Upper lobe of left lung (tissue), 6 donors: Measurements from ENCODE around the gene WDTC1. TPM values are rescaled to one million over a fixed set of nuclear protein-coding genes. Genes with fewer than 3 reads are reported as not detected.

Experiments used
- ATAC-seq, 2 donors: fragments of 200-7000 bp; cut with Tn5 transposase; one replicate each; pipeline ENCODE4 v1.9.1; 2022; ENCODE audit warnings: mild to moderate bottlenecking in 2 of 2, moderate library complexity in 2 of 2; ENCODE audit not compliant: low FRiP score in 2 of 2
- DNase-seq, 2 donors: peaks; one replicate each; pipeline ENCODE4 v3.0.0-alpha.2; 2019 to 2020
- H3K27ac ChIP-seq, 4 donors: fragments of 200-600 bp; sonication (generic); one replicate each; pipeline ENCODE4 v1.5.1; 2016 to 2019
- H3K27me3 ChIP-seq, 4 donors: fragments of 200-600 bp; sonication (generic); one replicate each; pipeline ENCODE4 v1.5.1; 2017 to 2019
- H3K36me3 ChIP-seq, 4 donors: fragments of 200-600 bp; sonication (generic); one replicate each; pipeline ENCODE4 v1.5.1; 2016 to 2019
- H3K4me1 ChIP-seq, 4 donors: fragments of 200-600 bp; sonication (generic); one replicate each; pipeline ENCODE4 v1.5.1; 2018 to 2019
- H3K4me3 ChIP-seq, 4 donors: fragments of 200-600 bp; sonication (generic); one replicate each; pipeline ENCODE4 v1.5.1; 2017 to 2019; ENCODE audit warnings: mild to moderate bottlenecking in 2 of 4, moderate library complexity in 1 of 4
- H3K9me3 ChIP-seq, 4 donors: fragments of 200-600 bp; sonication (generic); one replicate each; pipeline ENCODE4 v1.5.1; 2018 to 2019
- CTCF ChIP-seq, 6 experiments: fragments of 450-650 bp in 4 of 6; fragments of 200-600 bp in 2 of 6; sonication (generic) in 2 of 6; IDR thresholded peaks; one replicate each; pipeline ENCODE4 v1.5.1; 2016 to 2019; ENCODE audit warnings: antibody characterized with exemption in 6 of 6
- EP300 ChIP-seq, 4 donors: sonication (generic); formaldehyde crosslinking; IDR thresholded peaks; one replicate each; pipeline ENCODE4 v1.5.1; 2017; ENCODE audit warnings: antibody characterized with exemption in 4 of 4, control low read depth in 2 of 4
- POLR2A ChIP-seq, 4 donors: fragments of 450-650 bp; IDR thresholded peaks; one replicate each; pipeline ENCODE4 v1.5.1; 2016 to 2017; ENCODE audit warnings: antibody characterized with exemption in 4 of 4, mild to moderate bottlenecking in 2 of 4
- POLR2AphosphoS5 ChIP-seq, 2 donors: sonication (generic); formaldehyde crosslinking; IDR thresholded peaks; one replicate each; pipeline ENCODE4 v1.5.1; 2017; ENCODE audit warnings: antibody characterized with exemption in 2 of 2
- WGBS, 2 donors: methylation state at CpG; one replicate each; pipeline ENCODE4 v1.1.5; 2017 to 2018; 5-methylcytosine and 5-hydroxymethylcytosine counted together
- total RNA-seq, 6 donors: library from RNA; depleted of rRNA in 4 of 6; stranded (reverse); fragments of >200 nt in 4 of 6; gene quantifications; one replicate each; pipeline versions ENCODE4 v1.1.0 to v1.2.1, GENCODE V29; 2016 to 2021
- donor health status: DM: no; HTN: no; CAD: no; lungs with moderate emphysema.
- donor health status: DM: no; HTN: yes; CAD: no; lungs with severe emphysema.

Gene WDTC1
- total RNA-seq, 6 donors from 2014 or later, result 43.5 to 75.0 (median 51.8) TPM

DNA sequence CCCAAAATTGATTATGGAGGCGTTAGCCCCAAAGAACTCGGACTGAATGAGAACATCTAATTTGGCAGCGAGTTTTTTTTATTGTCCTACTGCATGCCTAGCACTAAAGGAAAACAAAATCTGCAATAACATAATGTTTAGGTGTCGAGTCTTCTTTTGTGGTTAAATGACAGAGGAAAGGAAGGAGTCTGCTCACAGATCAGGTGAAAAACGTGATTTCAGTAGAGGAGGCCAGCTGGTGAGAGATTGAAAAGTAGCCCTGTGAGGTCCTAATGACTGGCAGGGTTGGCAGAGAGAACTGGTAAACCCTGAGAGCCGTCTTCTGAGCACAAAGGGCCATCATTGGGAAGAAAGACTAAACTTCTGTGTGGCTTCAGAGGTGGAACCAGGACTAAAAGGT is 24.2 kb downstream of the WDTC1 start:
- TF ChIP-seq POLR2A (IDR thresholded peaks at IDR 0.05) (no peak), CTCF (IDR thresholded peaks at IDR 0.05) (no peak), POLR2AphosphoS5 (IDR thresholded peaks at IDR 0.05) (no peak), EP300 (IDR thresholded peaks at IDR 0.05) (no peak)
- H3K9me3 ChIP-seq, result no peaks in the 10 kb centered on the region
- 84 to 86% methylated on average over 6 of the region's 6 CpGs for WGBS, 2 donors
- H3K27me3 ChIP-seq, result no peaks in the 10 kb centered on the region
- DNase-seq, result no peak
- no peak overlapping the region for H3K4me3 ChIP-seq
- no peak for ATAC-seq
- no peak overlapping the region for H3K27ac ChIP-seq
- H3K4me1 ChIP-seq, result no peaks in the 10 kb centered on the region
- peaks cover 5 to 25% (median 13%) of the 10 kb centered on the region in 4 donors for H3K36me3 ChIP-seq

DNA sequence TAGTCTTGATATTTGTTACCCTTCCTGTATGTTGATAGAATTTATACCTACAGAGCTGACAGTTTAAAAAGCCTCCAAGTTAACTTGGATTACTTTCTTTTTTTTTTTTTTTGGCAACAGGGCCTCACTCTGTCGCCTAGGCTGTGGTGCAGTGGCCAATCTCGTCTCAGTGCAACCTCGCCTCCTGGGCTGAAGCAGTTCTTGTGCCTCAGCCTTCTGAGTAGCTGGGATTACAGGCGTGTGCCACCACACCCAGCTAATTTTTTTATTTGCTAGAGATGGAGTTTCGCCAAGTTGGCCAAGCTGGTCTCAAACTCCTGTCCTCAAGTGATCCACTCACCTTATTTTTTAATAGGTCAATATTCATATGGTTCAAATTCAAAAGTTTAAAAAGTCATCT is 32.7 kb downstream of the WDTC1 start:
- peaks cover 12 to 39% (median 20%) of the 10 kb centered on the region in 4 donors for H3K36me3 ChIP-seq
- no peaks in the 10 kb centered on the region for H3K4me1 ChIP-seq
- H3K27me3 ChIP-seq, result no peaks in the 10 kb centered on the region
- H3K4me3 ChIP-seq, result no peak overlapping the region
- ATAC-seq (no peak), DNase-seq (no peak)
- H3K27ac ChIP-seq, result no peak overlapping the region
- no peaks in the 10 kb centered on the region for H3K9me3 ChIP-seq
- WGBS, 2 donors, result 68 to 69% methylated on average over 5 of the region's 5 CpGs
- TF ChIP-seq CTCF (IDR thresholded peaks at IDR 0.05) (no peak), POLR2A (IDR thresholded peaks at IDR 0.05) (no peak), EP300 (IDR thresholded peaks at IDR 0.05) (no peak), POLR2AphosphoS5 (IDR thresholded peaks at IDR 0.05) (no peak)

- no peak for TF ChIP-seq EP300 (IDR thresholded peaks at IDR 0.05)
- ATAC-seq (no peak), DNase-seq (no peak)
- Histone ChIP-seq H3K27me3 (no peaks in the 10 kb centered on the region), H3K27ac (no peak overlapping the region), H3K36me3 (peaks cover 3 to 27% (median 4%) of the 10 kb centered on the region in 4 donors), H3K4me3 (no peak overlapping the region), H3K9me3 (no peaks in the 10 kb centered on the region), H3K4me1 (no peaks in the 10 kb centered on the region)
- 86 to 88% methylated on average over 4 of the region's 4 CpGs for WGBS, 2 donors
Observed at GRCh38 chr1:27269276-27269675, 34.8 kb downstream of the WDTC1 start.

DNA sequence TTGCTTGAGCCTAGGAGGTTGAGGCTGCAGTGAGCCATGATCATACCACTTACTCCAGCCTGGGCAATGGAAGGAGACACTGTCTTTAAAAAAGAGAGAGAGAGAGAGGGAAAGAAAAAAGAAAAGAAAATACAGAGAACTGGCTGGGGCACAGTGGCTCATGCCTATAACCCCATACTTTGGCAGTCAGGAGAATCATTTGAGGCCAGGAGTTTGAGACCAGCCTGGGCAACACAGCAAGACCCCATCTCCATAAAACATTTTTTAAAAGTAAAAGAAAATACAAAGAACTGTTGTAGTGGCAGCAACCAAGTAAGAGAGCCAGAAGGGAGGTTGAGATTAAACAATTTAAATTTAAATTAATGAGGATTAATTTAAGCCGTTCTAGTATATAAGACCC is 39.8 kb downstream of the WDTC1 start:
- WGBS, 2 donors, result 92 to 94% methylated on average over 1 of the region's 1 CpG
- DNase-seq (no peak), ATAC-seq (no peak)
- Histone ChIP-seq H3K27ac (no peak overlapping the region), H3K36me3 (peaks cover 0 to 4% (median 0%) of the 10 kb centered on the region in 4 donors), H3K4me3 (no peak overlapping the region), H3K9me3 (no peaks in the 10 kb centered on the region), H3K4me1 (no peaks in the 10 kb centered on the region), H3K27me3 (no peaks in the 10 kb centered on the region)
- no peak for TF ChIP-seq POLR2AphosphoS5 (IDR thresholded peaks at IDR 0.05)
- no peak for TF ChIP-seq CTCF (IDR thresholded peaks at IDR 0.05)
- TF ChIP-seq EP300 (IDR thresholded peaks at IDR 0.05), result no peak
- TF ChIP-seq POLR2A (IDR thresholded peaks at IDR 0.05), result no peak

DNA sequence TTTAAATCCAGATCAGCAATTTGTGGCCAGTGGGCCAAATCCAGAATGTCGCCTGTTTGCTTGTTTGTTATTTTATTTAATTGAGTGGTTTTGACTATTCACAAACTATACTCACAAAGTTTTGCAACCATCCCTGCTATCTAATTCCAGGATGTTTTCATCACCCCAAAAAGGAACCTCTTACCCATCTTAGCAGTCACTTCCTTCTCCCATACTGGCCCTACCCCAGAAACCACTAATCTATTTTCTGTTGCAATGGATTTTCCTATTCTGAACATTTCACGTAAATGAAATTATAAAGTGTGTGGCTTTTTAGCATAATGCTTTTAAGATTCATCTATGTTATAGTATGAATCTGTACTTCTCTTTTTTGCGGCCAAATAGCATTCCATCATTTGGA is 41.3 kb downstream of the WDTC1 start:
- DNase-seq, result no peak
- Histone ChIP-seq H3K9me3 (no peaks in the 10 kb centered on the region), H3K4me1 (no peaks in the 10 kb centered on the region), H3K4me3 (no peak overlapping the region), H3K27ac (peak overlapping the region in 1 of 4 donors; percentile 44), H3K36me3 (peaks cover 0 to 4% (median 0%) of the 10 kb centered on the region in 4 donors), H3K27me3 (no peaks in the 10 kb centered on the region)
- WGBS, 2 donors, result 46 to 54% methylated on average over 3 of the region's 3 CpGs
- TF ChIP-seq EP300 (IDR thresholded peaks at IDR 0.05), result no peak
- ATAC-seq, result no peak

- H3K27ac ChIP-seq, result no peak overlapping the region
- DNase-seq (peak in 1 of 2 donors; percentile 86), ATAC-seq (peak; percentile 91 to 93)
- no peaks in the 10 kb centered on the region for H3K9me3 ChIP-seq
- H3K36me3 ChIP-seq, result peaks cover 6 to 46% (median 17%) of the 10 kb centered on the region in 4 donors
- H3K4me3 ChIP-seq, result no peak overlapping the region
- TF ChIP-seq CTCF (IDR thresholded peaks at IDR 0.05), result peak; percentile 52 to 77 (median 67)
- TF ChIP-seq POLR2A (IDR thresholded peaks at IDR 0.05), result no peak
- no peak for TF ChIP-seq EP300 (IDR thresholded peaks at IDR 0.05)
- WGBS, 2 donors, result 51 to 55% methylated on average over 11 of the region's 11 CpGs
- H3K4me1 ChIP-seq, result no peaks in the 10 kb centered on the region
- H3K27me3 ChIP-seq, result no peaks in the 10 kb centered on the region
Observed at GRCh38 chr1:27284425-27285273, 50.2 kb downstream of the WDTC1 start.
